GM19463 (cell line): ENCODE results near the gene NEMP2.

Experiments
- ATAC-seq: cut with Tn5 transposase; IDR thresholded peaks from one replicate; pipeline ENCODE4 v1.9.1; 2021; ENCODE audit warnings: mild to moderate bottlenecking, moderate library complexity; ENCODE audit not compliant: unreplicated experiment

Gene NEMP2

GRCh38 chr2:190460487-190460886 lies 74.0 kb downstream of the NEMP2 start:
- ATAC-seq = no peak

GRCh38 chr2:190459881-190460280 lies 74.6 kb downstream of the NEMP2 start:
- ATAC-seq = no peak

GRCh38 chr2:190458352-190459107 lies 76.0 kb downstream of the NEMP2 start:
- no peak for ATAC-seq

GRCh38 chr2:190457256-190457655 lies 77.3 kb downstream of the NEMP2 start:
- no peak for ATAC-seq

GRCh38 chr2:190456833-190457232 lies 77.7 kb downstream of the NEMP2 start:
- no peak for ATAC-seq

GRCh38 chr2:190455358-190456095 lies 79.0 kb downstream of the NEMP2 start:
- ATAC-seq = no peak

GRCh38 chr2:190454795-190455194 lies 79.7 kb downstream of the NEMP2 start:
- no peak for ATAC-seq
